HG03442 (cell line): ENCODE data around the gene RANBP3L.
"Not testable (repeated sequence)": the region's sequence is repeated elsewhere in the genome, so short reads cannot be mapped to it uniquely, and the experiment has no call there.

Experiments used
- ATAC-seq: cut with Tn5 transposase; IDR thresholded peaks from one replicate; pipeline ENCODE4 v1.9.1; 2021; ENCODE audit warnings: mild to moderate bottlenecking, moderate library complexity; ENCODE audit not compliant: unreplicated experiment

RANBP3L gene, protein sequence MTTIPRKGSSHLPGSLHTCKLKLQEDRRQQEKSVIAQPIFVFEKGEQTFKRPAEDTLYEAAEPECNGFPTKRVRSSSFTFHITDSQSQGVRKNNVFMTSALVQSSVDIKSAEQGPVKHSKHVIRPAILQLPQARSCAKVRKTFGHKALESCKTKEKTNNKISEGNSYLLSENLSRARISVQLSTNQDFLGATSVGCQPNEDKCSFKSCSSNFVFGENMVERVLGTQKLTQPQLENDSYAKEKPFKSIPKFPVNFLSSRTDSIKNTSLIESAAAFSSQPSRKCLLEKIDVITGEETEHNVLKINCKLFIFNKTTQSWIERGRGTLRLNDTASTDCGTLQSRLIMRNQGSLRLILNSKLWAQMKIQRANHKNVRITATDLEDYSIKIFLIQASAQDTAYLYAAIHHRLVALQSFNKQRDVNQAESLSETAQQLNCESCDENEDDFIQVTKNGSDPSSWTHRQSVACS

DNA sequence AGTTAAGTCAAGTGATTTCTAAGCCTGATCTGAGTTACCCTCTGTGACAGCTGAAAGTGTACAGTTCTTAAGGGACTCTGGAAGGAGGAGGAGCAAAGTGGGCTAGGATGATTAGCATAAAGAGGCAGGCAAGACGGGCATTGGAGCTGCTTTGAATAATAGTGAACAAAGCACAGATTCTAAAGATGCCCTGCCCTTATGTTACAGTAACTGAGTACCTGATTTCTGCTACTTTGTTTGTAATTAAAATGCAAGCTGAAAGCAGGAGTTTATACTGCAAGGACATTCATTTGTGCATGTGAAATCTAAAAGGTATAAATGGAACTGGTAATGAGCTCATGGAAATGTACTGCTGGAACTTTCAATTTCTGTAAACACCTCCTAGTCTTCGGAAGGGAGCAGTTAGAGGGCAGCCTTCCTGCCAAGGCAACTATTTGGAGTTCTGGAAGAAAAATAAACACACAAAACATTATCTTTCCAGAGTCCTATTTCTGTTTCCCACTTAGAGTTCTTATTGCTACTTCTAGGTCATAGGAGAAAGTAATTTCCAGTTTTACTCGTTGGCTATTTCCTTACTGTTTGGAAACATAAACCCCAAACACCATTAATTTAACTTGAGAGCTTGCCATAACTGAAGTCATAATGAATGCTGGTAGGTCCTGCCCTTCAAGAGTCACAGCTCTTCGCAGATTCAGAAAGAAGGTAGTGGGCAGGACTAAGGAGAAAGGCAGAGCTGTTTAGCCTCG, at the start of gene RANBP3L:
Gene RANBP3L (minus strand): TSS at position 45 of the 746 bp plus-strand sequence. CDS start 486 bp downstream, outside the sequence.
- peak; percentile 46 for ATAC-seq

DNA sequence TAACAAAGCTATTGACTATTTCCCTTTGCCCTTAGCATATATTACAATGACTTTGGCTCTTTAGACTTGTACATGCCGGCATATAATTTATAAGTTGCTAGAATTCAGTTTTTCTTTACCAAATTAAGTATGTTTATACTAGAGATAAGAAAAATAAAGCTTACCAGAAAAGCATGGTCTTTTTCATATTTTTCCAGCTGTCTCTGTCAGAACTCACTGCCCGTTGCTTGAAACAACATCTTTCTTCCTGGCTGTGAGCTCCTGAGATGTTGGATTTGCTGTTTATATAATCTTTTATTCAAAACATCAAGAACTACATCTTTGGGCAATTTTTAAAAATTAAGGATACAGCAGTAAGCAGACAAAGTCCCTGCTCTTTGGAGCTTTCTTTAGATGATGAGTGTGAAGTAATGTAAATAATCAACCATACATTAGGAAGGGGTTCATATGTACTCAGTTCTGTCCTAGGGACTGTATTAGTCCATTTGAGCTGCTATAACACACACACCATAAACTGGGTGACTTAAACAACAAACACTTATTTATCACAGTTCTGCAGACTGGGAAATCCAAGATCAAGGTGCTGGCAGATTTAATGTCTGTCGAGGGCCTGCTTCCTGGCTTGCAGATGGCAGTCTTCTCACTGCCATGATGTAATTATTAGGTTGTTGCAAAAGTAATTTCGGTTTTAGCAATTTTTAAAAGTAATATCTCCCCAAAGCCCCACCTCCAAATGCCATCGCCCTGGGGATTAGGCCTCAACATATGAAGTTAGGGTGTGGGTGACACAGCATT, 45.4 kb upstream of the RANBP3L start:
- ATAC-seq = no peak

DNA sequence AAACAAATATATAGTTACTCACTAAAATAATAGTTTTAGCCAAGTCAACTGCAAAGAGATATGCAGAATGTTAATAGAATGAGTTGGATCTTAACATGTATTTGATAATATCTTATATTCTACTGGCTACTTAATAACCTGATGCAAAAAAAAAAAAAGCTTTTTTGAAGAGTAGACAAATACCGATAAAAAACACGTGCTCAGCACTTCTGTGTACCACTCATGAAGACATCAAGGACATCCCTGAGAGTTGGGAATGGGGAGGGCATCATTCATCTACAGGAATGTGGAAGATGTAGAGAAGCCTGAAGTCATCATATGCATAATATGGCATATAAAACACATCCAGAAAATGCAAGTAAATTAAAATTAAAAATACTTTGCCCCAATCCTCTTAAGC, 43.2 kb upstream of the RANBP3L start:
- no peak for ATAC-seq

DNA sequence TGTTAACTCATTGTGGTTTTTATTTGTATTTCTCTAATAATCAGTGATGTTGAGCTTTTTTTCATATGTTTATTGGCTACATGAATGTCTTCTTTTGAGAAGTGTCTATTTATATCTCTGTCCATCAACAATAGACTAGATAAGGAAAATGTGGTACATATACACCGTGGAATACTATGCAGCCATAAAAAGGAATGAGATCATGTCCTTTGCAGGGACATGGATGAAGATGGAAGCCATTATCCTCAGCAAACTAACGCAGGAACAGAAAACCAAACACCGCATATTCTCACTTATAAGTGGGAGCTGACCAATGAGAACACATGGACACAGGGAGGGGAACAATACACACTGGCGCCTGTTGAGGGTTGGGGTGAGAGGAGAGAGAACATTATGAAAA, 40.0 kb upstream of the RANBP3L start:
- not testable (repeated sequence) for ATAC-seq

DNA sequence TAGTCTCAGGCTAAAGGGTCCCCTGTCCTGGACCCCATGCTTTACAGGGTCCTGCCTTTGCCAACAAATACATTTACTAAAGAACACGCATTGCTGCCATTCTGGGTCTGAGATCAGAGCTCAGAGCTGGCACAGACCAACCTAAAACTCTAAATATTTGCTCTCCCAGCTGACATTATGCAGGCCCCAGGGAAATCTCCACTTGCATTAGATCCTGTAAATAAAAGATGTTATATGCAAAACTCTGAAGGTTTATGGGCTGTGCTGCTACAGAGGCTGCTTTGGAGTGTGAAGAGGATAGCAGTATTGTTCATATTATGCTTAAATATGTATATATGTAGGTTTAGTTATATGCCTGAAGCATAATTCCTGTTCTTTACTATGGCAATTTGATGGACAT, 35.9 kb upstream of the RANBP3L start:
- no peak for ATAC-seq

DNA sequence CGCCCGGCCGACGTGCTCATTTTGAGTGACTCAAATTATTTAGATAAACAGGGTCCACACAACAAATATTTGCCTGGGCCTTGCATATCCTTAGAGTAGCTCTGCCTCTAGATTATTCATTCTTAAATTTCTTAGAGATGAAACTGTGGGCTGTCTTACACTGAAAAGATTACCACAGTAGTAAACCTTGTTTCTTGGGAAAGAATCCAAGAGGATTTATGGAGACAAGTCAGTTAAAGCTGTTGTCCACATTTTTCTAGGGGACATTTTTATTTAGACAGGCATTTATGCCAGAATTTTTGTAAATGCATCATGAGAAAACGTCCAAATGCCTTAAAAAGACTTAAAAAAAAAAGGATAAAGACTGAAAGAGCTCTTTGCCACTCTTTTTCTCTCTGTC, 32.6 kb upstream of the RANBP3L start:
- no peak for ATAC-seq

DNA sequence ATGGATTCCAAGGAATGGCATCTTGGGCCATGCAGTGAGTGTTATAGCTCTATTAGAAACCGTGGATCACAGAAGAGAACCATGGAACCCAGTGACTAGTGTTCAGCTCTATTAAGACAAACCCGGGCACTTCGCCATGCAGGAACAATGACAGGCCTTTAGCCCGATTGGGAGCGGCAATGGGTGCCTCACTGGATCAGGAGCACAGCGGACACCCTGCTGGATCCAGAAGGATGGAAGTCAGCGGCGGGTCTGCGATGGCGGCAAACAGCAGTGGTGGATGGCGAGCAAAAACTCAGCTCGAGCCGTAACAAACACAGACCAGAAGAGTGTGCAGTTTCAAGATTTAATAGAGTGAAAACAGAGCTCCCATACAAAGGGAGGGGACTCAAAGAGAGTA, 31.0 kb upstream of the RANBP3L start:
- not testable (repeated sequence) for ATAC-seq

DNA sequence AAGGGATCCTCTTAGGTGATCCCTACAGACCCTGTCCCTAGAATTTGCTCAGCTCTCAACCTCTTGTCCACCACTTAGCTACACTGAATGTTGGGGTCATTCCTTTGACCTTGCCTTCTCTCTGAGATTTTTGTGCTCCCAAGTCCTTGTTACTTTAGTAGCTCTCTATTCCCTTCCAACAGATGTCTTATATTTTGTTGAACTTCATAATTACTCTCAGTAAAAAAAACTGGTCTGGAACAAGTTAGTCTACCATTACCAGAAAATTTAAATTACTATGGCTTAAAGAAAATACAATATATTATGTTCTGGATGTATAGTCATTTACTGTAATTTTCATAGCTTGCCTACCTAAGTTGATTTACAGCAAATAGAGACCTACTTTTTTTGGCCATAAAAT, 23.5 kb upstream of the RANBP3L start:
- ATAC-seq = no peak

DNA sequence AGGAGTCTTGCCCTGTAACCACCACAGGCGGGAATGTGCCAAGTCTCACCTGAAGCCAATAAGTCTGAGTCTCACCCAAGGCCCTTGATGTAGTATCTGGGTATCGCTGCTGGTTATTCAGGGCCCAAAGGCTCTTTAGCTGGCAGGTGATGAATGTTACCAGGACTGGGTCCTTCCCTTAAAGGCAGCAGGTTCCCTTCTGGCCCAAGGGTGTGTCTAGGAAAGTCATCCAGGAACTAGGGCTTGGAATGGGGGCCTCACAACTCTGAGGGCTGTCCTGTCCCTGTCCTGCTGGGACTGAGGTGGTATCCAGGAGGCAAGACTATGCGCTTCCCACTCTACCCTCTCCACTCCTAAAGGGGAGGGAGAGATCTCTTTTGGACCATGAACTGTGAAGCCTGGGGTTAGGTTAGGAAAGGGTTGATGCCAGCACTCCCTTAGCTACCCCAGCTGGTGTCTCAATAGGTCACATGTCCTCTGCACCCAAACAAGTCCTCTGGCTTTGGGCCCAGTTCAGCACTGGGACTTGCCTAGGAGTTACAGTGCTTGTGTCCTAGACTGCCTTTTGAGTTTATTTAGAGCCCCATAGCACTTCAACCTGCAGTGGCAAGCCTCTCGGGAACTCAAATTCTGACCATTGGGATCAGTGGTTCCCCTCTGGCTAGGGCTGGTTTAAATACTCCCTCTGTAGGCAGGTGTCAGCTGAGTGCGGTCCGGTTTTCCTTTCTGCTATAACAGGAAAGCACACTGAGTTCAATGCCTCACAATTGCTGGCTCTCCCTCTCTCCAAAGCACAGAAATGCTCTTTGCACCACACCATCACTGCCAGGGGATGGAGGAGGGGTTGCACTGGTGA, 22.5 kb upstream of the RANBP3L start:
- no peak for ATAC-seq

DNA sequence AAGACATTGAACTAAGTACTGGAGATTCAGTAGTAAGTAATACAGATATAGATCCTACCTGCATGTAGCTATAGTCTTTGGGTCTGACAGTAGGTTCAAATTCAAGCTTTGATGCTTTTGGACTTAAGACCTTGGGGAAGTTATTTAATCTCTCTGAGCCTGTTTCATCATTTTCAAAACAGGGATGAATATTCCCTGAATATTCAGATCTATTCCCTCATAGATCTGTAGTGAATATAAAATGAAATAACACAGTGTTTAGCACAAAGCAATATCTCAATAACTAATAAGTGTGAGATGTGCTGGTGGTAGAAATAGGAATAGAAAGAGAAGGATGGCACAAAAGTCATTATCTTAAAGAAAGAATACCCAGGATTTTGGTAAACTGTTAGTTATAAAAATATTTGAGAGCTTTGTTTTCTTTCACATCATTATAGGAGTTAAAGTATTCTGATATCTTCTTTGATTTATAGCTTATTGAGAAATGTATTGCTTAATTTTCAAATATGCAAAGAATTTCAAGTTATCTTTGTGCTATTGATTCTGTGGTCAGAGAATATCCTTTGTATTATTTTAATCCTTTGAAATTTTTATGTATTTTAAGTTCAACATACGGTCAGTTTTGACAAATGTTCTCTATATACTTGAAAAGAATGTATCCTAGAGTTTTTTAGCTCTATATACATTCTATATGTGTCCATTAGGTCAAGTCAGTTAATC, 11.4 kb upstream of the RANBP3L start:
- ATAC-seq = no peak

DNA sequence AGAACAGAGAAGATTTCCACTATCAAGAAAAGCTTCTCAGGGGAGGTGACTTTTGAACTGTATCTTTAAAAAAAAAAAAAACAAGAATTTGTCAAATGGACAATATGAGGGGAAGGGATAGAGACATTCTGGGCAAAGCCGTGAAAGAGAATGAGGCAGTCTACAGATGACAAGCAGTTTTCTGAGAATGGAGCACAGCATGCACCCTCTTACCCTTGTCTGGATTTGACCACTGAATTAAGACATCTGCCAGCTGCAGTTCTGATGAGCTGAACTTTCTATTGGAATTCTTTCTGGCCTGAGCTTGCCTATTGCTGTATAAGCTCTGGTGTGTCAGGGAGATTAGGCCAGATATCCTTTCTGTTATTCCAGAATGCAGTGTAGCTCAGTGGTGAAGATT, 10.3 kb upstream of the RANBP3L start:
- ATAC-seq = no peak

DNA sequence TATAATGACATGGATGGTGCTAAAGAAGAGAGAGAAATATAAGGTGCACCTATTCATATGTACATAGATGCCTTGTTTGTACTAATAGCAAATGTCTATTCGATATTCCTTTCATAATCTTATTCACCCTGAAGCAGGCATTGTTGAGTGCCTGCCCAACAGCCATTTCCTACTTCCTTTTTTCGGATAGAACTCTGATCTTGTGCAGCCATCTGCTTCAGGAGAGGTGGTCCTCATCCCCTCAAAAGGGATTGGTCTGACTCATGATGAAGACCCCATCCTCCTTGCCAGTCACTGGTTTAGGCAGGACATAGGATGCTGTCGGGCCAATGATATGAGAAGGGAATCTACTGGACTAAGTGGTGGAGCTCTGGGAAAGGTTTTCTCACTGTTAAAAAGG, 8.4 kb upstream of the RANBP3L start:
- ATAC-seq = no peak

DNA sequence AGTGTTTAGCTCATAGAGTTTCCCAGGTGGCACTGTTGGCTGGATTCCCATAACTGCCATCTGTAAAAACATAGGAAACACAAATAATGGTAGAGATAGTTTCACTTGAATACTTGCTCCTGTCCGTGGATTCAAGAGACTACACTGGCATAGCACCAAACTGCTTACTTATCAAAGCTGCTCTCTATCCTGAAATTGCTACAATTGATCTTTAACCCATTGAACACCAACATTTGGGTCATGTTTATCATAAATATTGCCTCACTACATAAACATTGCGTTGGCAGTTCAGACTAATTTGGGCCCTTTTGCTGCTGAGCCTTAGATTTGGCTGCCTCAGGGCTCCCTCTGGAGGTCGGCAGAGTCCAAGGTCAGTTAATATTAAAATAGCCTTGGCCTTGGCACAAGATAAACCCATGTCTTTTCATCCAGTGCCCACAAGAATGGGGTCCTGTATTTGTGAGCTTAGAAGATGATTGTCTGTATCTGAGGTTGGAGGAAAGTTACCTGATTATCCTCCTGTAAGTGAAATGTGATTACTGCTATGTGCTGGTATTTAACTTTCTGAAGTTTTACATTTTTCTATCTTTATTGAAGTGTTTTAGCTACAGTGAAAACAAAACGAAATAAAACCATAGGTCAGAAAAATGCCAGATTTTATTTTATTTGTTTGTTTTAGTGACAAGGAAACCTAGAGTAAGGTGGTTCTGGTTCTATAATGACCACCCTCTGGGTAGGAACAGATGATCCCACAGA, 4.0 kb upstream of the RANBP3L start:
- ATAC-seq = peak; percentile 71

DNA sequence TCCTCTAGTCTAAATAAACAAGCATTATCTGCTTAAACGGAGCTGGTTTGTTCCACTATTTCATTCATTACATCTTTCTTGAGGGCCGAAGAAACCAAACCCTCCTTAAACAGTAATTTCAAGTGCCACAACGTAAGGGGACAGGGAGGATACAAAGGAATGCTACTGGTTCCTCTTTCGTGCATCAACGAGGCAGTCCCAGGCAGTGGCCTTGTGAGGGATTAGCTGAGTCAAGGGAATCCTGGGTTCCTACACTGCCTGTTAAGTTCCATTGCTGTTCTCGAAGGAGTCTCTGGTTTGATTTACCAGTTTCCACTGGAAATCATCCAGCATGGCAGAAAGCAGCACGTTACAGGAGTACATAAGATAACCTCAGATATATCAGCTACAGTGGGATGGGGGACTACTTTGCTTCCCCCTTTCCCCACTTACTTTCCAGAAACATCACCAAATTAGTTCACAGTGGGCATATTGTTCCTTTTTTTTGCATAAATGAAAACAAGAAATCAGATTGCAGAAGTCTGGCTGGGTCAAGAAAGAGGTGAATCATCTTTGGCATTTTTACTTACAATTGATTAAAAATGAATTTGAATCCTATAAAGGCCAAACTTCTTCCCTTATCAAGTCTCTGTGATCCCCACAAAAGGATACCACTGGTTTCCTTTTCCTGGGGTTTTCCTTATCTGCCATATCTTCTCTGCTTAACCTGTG, 2.5 kb upstream of the RANBP3L start:
- no peak for ATAC-seq

DNA sequence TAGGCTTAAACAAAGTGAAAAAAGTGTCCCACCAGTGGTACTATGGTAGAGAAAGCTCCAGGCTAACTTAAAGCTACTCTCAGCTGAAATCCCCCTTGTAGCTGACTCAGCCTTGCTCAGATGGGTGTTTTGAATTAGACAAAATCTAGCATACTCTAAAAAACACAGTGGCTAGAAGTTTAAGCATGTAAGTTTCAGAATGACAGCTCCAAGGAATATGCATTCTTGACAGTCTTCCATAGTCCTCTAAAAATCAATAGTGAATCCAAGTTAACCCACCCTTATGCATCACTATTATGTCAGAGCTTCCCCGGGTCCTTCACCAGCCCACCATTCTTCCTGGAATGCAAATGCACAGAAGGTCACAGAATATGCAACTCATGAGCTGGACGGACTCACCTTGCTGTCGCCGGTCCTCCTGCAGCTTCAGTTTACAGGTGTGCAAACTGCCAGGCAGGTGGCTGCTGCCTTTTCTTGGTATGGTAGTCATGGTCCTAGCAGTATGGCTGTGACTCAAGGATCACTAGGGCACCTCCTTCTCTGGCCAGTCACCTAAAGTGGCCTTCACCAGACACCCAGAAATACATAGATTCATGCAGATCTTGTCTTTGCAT, 668 bp downstream of the RANBP3L start:
- no peak for ATAC-seq

DNA sequence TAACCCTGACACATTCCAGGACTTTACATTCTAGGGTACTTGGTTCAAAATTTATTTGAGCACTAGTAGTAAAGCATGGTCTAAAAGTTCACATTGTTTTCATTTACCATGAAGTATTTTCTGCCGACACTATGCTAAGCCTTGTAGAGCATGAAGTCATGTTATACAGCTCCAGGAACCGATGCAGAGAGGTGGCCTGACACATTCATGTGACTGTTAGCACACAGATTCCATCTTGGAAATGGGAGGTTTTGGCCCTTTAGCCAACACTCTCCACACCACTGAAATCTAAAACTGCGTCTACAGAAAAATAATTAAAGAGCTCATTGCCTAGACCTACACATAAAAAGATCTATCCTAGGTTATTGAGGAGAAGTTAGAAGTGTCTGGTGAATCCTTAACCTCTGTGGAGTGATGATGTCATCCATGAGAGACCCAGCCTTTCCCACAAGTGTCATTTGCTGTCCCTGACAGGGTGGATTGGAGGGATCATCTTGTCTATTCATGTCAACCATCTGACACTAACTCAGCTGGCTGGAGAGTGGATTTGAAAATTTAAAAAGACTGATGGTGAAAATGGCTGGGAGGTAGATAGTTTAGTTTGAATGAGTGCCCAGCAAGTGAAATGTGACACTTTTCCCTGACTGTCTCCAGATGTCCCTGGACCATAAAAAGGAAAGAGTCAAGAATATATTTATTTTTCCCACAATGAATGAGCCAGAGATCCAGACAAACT, 1.3 kb downstream of the RANBP3L start:
- no peak for ATAC-seq

DNA sequence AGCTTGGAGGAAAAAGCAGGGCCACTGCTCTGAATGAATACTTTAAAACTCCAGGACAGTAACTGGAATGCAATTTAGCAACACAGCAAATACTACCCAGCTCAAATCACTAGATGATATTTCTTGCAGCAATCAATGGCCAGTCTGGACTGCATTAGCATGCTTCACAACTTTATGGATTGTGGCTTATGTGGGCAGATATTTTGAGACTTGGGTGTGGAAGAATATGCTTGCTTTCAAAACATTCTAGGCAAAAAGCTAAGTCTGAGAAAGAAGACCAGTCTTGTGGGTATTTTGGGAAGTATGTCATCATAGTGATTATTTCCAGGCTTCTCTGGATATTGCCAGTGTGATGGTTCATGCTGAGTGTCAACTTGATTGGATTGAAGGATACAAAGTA, 3.1 kb downstream of the RANBP3L start:
- no peak for ATAC-seq
